Fibroblast of lung (primary cell): ENCODE data around the gene HCST.

Experiments
- EZH2 ChIP-seq: IDR thresholded peaks from 2 replicates; pipeline ENCODE4 v1.5.1; 2012; ENCODE audit warnings: low read length, control low read depth, mild to moderate bottlenecking; ENCODE audit errors: missing control alignments
- TF ChIP-seq, protein P1 (sequence below), 2 donors: IDR thresholded peaks in 1 of 2; conservative IDR thresholded peaks in 1 of 2; 1 replicate in 1 of 2; 2 replicates in 1 of 2; pipeline ENCODE4 v1.5.1; 2011 to 2012; ENCODE audit warnings: low read length in 2 of 2, control low read depth in 1 of 2, inconsistent platforms in 1 of 2, low read depth in 1 of 2, mild to moderate bottlenecking in 1 of 2

DNA sequence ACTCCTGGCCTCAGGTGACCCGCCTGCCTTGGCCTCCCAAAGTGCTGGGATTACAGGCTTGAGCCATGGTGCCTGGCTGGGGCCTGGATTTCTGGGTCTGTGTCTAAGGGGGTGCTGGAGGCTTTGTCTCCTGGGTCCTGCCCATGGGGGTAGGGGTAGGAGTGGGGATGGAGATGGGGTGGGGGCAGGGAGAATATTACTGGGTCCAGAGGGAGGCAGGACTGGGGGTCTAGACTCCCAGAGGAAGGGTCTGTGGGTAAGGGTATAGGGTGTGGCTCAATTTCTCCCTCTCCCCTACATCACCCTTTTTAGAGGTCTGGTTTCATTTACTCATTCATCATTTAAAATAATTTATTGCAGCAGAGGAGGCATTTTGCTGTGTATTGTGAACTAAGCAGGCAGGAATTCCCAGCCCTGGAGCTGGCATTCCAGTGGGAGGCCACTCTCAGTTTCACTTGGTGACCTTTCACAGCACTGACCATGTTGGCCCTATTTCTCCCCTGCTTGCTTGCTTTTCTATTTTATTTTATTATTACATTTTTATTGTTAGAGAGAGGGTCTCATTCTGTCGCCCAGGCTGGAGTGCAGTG, 1.2 kb upstream of the HCST start:
- TF ChIP-seq, protein P1, sequence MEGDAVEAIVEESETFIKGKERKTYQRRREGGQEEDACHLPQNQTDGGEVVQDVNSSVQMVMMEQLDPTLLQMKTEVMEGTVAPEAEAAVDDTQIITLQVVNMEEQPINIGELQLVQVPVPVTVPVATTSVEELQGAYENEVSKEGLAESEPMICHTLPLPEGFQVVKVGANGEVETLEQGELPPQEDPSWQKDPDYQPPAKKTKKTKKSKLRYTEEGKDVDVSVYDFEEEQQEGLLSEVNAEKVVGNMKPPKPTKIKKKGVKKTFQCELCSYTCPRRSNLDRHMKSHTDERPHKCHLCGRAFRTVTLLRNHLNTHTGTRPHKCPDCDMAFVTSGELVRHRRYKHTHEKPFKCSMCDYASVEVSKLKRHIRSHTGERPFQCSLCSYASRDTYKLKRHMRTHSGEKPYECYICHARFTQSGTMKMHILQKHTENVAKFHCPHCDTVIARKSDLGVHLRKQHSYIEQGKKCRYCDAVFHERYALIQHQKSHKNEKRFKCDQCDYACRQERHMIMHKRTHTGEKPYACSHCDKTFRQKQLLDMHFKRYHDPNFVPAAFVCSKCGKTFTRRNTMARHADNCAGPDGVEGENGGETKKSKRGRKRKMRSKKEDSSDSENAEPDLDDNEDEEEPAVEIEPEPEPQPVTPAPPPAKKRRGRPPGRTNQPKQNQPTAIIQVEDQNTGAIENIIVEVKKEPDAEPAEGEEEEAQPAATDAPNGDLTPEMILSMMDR (conservative IDR thresholded peaks at IDR 0.05 in 1 of 2, IDR thresholded peaks at IDR 0.05 in 1 of 2; ENCODE audit: low read depth in 1 of 2, low read length in 2 of 2), result no peak
- TF ChIP-seq EZH2, result no peak
